IPS-11a (cell line): ENCODE data around the gene NPC2.
"Not testable (repeated sequence)": the region's sequence is repeated elsewhere in the genome, so short reads cannot be mapped to it uniquely, and the experiment has no call there.

Experiments
- H3K4me3 ChIP-seq: one replicate; pipeline ENCODE4 v1.5.1; 2013; ENCODE audit warnings: low read depth, low read length, control low read depth

Gene NPC2

DNA sequence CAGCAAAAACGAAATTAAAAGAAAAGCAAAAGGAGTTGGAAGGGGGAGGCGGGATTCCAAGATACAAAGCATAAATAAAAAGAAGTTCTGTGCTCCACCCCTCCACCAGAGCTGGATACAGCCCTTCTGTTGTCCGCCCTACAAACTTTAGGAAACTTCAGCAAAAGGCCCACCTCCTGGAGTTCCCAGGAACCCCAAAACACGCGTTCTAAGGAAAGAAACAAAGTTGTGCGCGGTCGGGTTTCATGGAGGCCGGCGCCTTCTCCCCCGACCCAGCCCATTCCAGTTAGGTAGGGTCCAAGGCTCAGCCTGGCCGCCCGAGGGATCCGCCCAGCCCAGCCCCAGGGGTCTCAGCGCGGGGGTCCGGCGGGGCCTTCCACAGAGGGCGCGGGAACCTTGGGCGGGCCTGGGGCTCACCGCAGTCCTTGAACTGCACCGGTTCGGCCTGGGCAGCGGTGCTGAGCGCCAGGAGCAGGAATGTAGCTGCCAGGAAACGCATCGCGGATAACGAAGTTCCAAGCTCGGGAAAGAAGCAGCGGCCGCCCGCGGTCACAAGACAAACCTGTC, at the start of gene NPC2:
Gene NPC2, minus strand, starts transcription at position 530 of the 567 bp plus-strand sequence. Its CDS starts 31 bp downstream, at position 499.
- H3K4me3 ChIP-seq = peak within 1 kb of the TSS; percentile 97

GRCh38 chr14:74542056-74542685, 49.1 kb upstream of the NPC2 start:
- no peak overlapping the region for H3K4me3 ChIP-seq

DNA sequence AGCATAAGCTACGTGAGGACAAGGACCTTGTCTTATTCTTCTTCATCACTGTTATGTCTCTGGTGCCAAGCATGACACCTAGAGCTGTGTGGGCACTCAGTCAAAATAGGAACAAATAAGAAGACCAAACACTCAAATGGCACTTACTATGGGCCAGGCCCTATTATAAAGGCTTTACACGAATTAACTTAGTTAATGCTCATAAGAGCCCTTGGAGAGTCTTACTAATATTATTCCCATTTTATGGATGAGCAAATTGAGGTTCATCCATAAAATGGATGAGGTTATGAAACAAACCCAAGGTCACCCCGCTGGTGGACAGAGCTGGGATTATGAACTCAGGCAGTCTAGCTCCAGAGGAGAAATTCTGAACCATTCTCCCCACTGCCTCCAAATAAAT, 48.1 kb upstream of the NPC2 start:
- H3K4me3 ChIP-seq = no peak overlapping the region

DNA sequence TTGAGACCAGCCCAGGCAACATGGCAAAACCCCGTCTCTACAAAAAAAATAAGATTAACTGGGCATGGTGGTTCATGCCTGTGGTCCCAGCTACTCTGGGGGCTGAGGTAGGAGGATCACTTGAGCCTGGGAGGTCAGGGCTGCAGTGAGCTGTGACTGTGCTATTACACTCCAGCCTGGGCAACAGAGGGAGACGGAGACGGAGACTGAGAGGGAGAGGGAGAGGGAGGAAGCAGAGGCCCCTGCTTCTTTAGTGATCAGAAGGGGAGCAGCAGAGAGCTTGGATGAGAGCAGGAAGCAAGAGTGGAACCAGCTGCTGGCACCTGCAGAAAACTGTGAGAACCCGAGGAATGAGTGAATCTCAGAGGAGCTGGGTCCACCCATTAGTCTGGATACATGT, 46.4 kb upstream of the NPC2 start:
- H3K4me3 ChIP-seq = no peak overlapping the region

DNA sequence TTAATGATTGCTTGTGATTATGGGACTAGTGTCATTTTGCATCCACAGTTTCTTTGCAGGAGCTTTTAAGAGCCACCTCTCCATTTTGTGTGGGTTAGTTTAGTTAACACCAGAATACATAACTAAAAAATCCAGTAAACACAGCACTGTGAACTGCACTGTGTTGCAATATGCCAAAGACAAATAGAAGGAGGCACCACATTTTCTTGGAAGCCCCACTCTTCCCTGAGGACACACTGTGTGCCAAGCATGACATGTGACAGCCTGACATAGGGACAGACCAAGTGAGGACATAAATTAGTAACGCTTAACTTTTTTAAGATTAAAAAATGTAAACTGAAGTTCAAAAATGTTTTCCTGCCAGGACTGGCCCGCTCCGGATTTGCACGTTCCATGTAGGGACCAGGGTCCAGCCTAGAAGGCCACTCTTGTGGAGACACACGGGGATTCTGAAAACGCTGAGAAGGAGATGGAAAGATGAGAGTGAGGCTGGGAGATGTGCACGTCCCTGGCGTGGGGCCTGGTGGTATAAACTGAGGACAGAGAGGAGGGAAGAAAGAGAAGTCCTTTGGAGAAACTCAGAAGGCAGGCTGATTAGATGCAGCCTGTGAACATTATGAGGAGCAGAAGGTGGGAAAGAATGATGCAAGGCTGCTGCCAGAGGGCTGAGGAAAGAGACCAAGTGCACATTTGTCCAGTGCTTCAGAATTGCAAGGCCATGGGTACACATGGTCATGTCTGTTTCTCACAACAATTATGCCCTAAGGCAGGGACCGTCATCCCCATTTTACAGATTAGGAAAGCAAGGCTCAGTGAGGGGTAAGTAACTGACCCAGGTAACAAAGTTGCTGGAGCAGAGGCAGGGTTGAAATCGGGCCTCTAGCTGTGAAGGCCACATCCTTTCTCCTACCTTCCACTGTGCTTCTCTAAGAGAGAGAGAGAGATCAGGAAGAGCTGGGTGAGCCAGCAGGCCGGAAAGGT, 45.6 kb upstream of the NPC2 start:
- H3K4me3 ChIP-seq = no peak overlapping the region

- H3K4me3 ChIP-seq = not testable (repeated sequence)
Measured at GRCh38 chr14:74536336-74536735, 43.2 kb upstream of the NPC2 start.

- H3K4me3 ChIP-seq = no peak overlapping the region
Measured at GRCh38 chr14:74535756-74536325, 42.7 kb upstream of the NPC2 start.

DNA sequence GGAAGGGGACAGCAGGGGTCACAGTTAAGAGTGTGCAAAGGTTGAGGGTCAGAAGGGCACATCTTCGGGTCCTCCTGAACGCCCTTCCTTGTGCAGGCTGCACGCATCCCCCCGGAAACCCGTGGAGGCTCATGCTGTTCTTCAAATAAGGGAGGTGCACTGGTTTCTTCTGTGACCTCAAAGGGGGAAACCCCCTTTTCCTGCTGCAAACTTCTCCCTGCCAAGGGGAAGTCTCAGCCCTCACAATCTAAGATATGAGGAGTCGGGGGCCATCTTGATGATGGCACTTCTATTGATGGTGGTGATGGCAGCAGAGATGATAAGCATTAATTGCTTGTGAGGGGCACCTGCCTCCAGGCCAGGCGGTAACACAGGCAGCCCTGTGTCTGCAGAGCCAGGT, 40.5 kb upstream of the NPC2 start:
- no peak overlapping the region for H3K4me3 ChIP-seq

DNA sequence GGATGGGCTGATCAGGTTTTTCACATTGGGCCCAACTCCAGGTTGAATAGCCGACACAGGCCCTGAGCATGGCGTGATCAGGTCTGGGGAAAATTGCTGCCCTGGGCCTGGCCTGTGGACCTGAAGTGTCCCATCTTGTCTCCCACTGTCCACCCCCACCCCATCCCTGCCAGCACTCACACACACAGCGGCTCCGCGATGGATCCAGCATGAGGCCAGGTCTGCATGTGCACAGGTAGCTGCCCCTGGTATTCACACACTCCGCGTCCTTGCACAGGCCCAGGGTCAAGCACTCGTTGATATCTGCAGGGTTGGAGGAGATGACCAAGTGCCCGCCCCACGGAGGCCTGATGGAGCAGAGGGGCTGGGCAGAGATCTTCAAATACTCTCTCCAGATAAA, 39.1 kb upstream of the NPC2 start:
- H3K4me3 ChIP-seq = no peak overlapping the region

DNA sequence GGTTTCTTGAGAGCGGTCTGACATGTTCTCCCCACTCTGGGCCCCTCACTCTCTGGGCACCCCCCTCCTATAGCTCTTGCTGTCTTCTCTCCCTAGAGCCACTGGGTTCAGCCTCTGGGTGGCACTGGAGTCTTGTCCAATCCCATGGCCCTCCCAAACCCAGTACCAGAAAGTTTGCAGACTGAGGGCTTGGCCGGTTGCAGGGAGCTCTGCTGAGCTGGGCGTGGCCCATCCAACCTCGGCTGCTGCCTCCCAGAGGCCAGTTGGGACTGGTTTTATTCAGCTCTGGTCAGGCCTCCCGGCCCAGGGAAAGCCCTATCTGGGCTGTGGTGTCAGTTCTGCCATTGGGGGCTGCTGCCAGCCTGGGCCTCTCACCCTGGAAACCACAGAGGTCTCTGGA, 38.4 kb upstream of the NPC2 start:
- no peak overlapping the region for H3K4me3 ChIP-seq

DNA sequence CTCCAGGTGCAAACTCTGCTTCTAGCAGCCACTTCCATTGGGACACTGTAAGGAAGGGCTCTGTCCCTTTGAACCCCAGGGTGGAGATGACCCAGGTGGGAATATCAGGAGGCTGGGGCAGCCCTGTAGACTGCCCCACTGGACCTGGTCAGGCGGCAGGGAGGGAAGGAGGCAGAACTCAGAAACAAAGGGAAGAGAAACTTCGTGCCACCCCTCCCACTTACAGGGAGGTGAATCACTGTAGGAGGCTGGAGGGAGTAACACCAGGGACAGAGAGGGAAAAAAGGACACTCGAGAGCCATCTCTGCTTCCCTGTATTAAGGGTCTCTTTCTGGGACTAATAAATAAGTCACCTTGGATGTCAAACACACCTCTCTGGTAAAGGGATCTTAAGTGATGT, 37.9 kb upstream of the NPC2 start:
- H3K4me3 ChIP-seq = no peak overlapping the region

- no peak overlapping the region for H3K4me3 ChIP-seq
Measured at GRCh38 chr14:74528886-74529285, 35.8 kb upstream of the NPC2 start.

- no peak overlapping the region for H3K4me3 ChIP-seq
Measured at GRCh38 chr14:74528406-74528805, 35.3 kb upstream of the NPC2 start.

DNA sequence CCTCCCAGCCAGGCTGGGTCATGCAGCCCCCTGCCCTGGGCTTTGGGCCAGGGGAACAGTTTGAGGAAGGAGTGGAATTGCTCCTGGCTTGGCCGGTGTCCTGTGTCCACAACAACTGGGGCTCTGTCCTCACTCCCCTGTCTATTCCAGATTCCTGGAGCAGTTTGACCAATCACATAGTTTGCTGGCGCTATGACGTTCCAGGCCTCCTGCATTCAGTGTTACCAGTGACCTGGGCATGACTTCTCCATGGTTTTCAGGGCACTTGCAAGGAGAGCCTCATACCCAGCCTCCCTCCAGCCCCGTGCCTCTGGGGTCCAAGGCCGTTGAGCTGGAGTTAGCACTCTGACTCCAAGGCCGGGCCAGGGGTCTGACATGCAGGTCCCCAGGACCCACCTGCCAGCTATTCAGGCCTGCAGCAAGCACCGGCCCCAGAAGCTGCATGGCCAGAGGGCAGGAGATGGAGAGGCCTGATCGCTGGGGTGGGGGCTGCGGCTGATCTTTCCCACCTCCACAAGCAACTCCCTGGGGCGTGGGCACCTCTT, 34.7 kb upstream of the NPC2 start:
- no peak overlapping the region for H3K4me3 ChIP-seq

- H3K4me3 ChIP-seq = no peak overlapping the region
Measured at GRCh38 chr14:74526854-74527585, 33.9 kb upstream of the NPC2 start.

GRCh38 chr14:74525361-74525851, 32.3 kb upstream of the NPC2 start:
- H3K4me3 ChIP-seq = no peak overlapping the region

- H3K4me3 ChIP-seq = no peak overlapping the region
Measured at GRCh38 chr14:74524812-74525135, 31.7 kb upstream of the NPC2 start.

GRCh38 chr14:74524076-74524811, 31.1 kb upstream of the NPC2 start:
- no peak overlapping the region for H3K4me3 ChIP-seq

DNA sequence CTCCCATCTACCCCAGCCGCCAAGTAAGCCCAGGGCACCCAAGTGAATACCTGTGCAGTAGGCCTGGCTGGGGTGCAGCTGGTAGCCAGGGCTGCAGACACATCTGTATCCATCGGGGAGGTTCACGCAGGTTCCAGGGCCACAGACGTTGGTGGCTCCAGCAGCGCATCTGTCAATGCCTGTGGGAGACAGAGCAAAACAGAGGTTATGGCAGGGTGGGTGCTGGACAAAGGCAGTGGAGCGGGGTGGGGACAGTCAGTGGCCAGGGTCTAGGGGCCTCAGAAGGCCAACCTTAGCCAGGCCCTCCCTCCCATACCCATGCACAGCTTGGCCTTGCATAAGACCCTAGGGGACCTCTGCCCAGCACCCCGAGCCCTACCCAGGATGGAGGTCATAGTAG, 29.6 kb upstream of the NPC2 start:
- H3K4me3 ChIP-seq = no peak overlapping the region

GRCh38 chr14:74521756-74522155, 28.7 kb upstream of the NPC2 start:
- no peak overlapping the region for H3K4me3 ChIP-seq
